H9 (cell line): Measurements from ENCODE around the gene CDC26. TPM values are rescaled to one million over a fixed set of nuclear protein-coding genes. Genes with fewer than 3 reads are reported as not detected.

Source experiments
- DNase-seq: peaks from one replicate; pipeline ENCODE4 v3.0.0-alpha.2; 2017
- H2AFZ ChIP-seq: one replicate; pipeline ENCODE4 v1.6.1; 2013; ENCODE audit warnings: mild to moderate bottlenecking, low read length, control low read depth, moderate library complexity
- H2AK5ac ChIP-seq: 2 replicates; pipeline ENCODE4 v1.6.1; 2013; ENCODE audit warnings: low read length, control low read depth, mixed read lengths; ENCODE audit not compliant: insufficient read length
- H2BK120ac ChIP-seq: one replicate; pipeline ENCODE4 v1.6.1; 2013; ENCODE audit warnings: low read depth, mild to moderate bottlenecking, low read length, control low read depth, inconsistent platforms; ENCODE audit not compliant: poor library complexity, severe bottlenecking
- H2BK12ac ChIP-seq: 2 replicates; pipeline ENCODE4 v1.6.1; 2013; ENCODE audit warnings: low read length, control low read depth, mixed read lengths, low read depth; ENCODE audit not compliant: insufficient read length
- H2BK15ac ChIP-seq: 2 replicates; pipeline ENCODE4 v1.6.1; 2013; ENCODE audit warnings: low read depth, low read length, control low read depth
- H2BK20ac ChIP-seq: one replicate; pipeline ENCODE4 v1.6.1; 2013; ENCODE audit warnings: low read depth, mild to moderate bottlenecking, low read length, control low read depth, inconsistent platforms; ENCODE audit not compliant: poor library complexity, severe bottlenecking
- H2BK5ac ChIP-seq: 2 replicates; pipeline ENCODE4 v1.6.1; 2013; ENCODE audit warnings: low read length, control low read depth, mixed read lengths; ENCODE audit not compliant: insufficient read length
- H3K14ac ChIP-seq: 2 replicates; pipeline ENCODE4 v1.6.1; 2013; ENCODE audit warnings: low read length, control low read depth; ENCODE audit not compliant: insufficient read depth
- H3K18ac ChIP-seq: 2 replicates; pipeline ENCODE4 v1.6.1; 2013; ENCODE audit warnings: low read depth, mild to moderate bottlenecking, mixed read lengths, low read length, control low read depth; ENCODE audit not compliant: insufficient read length
- H3K23ac ChIP-seq: 2 replicates; pipeline ENCODE4 v1.6.1; 2013; ENCODE audit warnings: low read length, control low read depth, mixed read lengths, low read depth; ENCODE audit not compliant: insufficient read length
- H3K23me2 ChIP-seq: 2 replicates; pipeline ENCODE4 v1.6.1; 2013; ENCODE audit warnings: low read depth, mild to moderate bottlenecking, mixed read lengths, low read length, control low read depth; ENCODE audit not compliant: insufficient read length, poor library complexity, severe bottlenecking
- H3K27ac ChIP-seq: 2 replicates; pipeline ENCODE4 v1.5.1; 2013; ENCODE audit warnings: low read length, control low read depth, mixed read lengths, low read depth; ENCODE audit not compliant: insufficient read length
- H3K27me3 ChIP-seq: 2 replicates; pipeline ENCODE4 v1.6.1; 2013; ENCODE audit warnings: low read length, control low read depth, inconsistent platforms; ENCODE audit not compliant: insufficient read depth
- H3K4ac ChIP-seq: 2 replicates; pipeline ENCODE4 v1.6.1; 2013; ENCODE audit warnings: low read depth, mild to moderate bottlenecking, control low read depth, inconsistent platforms, low read length, moderate library complexity
- H3K4me1 ChIP-seq: 2 replicates; pipeline ENCODE4 v1.6.1; 2013; ENCODE audit warnings: low read length, control low read depth, inconsistent platforms; ENCODE audit not compliant: insufficient read depth
- H3K4me2 ChIP-seq: 2 replicates; pipeline ENCODE4 v1.6.1; 2013; ENCODE audit warnings: low read length, control low read depth, mixed read lengths; ENCODE audit not compliant: insufficient read length, insufficient read depth
- H3K56ac ChIP-seq: 2 replicates; pipeline ENCODE4 v1.6.1; 2013; ENCODE audit warnings: low read depth, mild to moderate bottlenecking, mixed read lengths, low read length, control low read depth; ENCODE audit not compliant: insufficient read length
- H3K79me1 ChIP-seq: 2 replicates; pipeline ENCODE4 v1.6.1; 2013; ENCODE audit warnings: low read depth, mild to moderate bottlenecking, moderate library complexity, low read length, control low read depth, inconsistent platforms; ENCODE audit not compliant: insufficient read depth, poor library complexity, severe bottlenecking
- H3K79me2 ChIP-seq: 2 replicates; pipeline ENCODE4 v1.6.1; 2013; ENCODE audit warnings: low read length, control low read depth, inconsistent platforms; ENCODE audit not compliant: insufficient read depth
- H3K9ac ChIP-seq: 2 replicates; pipeline ENCODE4 v1.6.1; 2013; ENCODE audit warnings: low read length, control low read depth, mixed read lengths; ENCODE audit not compliant: insufficient read length; ENCODE audit errors: extremely low read depth
- H3K9me3 ChIP-seq: one replicate; pipeline ENCODE4 v1.6.1; 2013; ENCODE audit warnings: low read depth, low read length, inconsistent platforms; ENCODE audit not compliant: control insufficient read depth
- H3T11ph ChIP-seq: one replicate; pipeline ENCODE4 v1.6.1; 2013; ENCODE audit warnings: mild to moderate bottlenecking, low read length, control low read depth, inconsistent platforms
- H4K20me1 ChIP-seq: one replicate; pipeline ENCODE4 v1.6.1; 2013; ENCODE audit not compliant: control insufficient read depth, insufficient read length, insufficient read depth
- H4K5ac ChIP-seq: 2 replicates; pipeline ENCODE4 v1.6.1; 2013; ENCODE audit warnings: low read depth, mild to moderate bottlenecking, mixed read lengths, low read length, control low read depth; ENCODE audit not compliant: insufficient read length
- H4K8ac ChIP-seq: replicated peaks from 2 replicates; pipeline ENCODE4 v1.6.1; 2013; ENCODE audit warnings: low read length, control low read depth, mixed read lengths, low read depth; ENCODE audit not compliant: insufficient read length
- H4K91ac ChIP-seq: 2 replicates; pipeline ENCODE4 v1.6.1; 2013; ENCODE audit warnings: low read depth, mild to moderate bottlenecking, moderate library complexity, mixed read lengths, low read length, control low read depth; ENCODE audit not compliant: insufficient read length
- H3K27ac Mint-ChIP-seq, 3 experiments: 2 replicates in 2 of 3; 3 replicates in 1 of 3; pipeline ENCODE4 v1.8.0; 2020 to 2021; ENCODE audit warnings: mixed read lengths in 3 of 3, mild to moderate bottlenecking in 1 of 3, moderate library complexity in 1 of 3
- H3K27me3 Mint-ChIP-seq: 2 replicates; pipeline ENCODE4 v1.8.0; 2021; ENCODE audit warnings: low read depth, mild to moderate bottlenecking, moderate library complexity, mixed read lengths
- H3K36me3 Mint-ChIP-seq, 3 experiments: 2 replicates in 2 of 3; 3 replicates in 1 of 3; pipeline ENCODE4 v1.8.0; 2020 to 2021; ENCODE audit warnings: low read depth in 3 of 3, mixed read lengths in 3 of 3; ENCODE audit not compliant: insufficient read depth in 1 of 3
- H3K4me1 Mint-ChIP-seq, 2 experiments: 2 replicates each; pipeline ENCODE4 v1.8.0; 2020; ENCODE audit warnings: mixed read lengths in 2 of 2
- H3K4me3 Mint-ChIP-seq, 2 experiments: 2 replicates in 1 of 2; 3 replicates in 1 of 2; pipeline ENCODE4 v1.8.0; 2020 to 2021; ENCODE audit warnings: mild to moderate bottlenecking in 2 of 2, mixed read lengths in 2 of 2, moderate library complexity in 1 of 2
- H3K9me3 Mint-ChIP-seq, 2 experiments: 2 replicates in 1 of 2; 3 replicates in 1 of 2; pipeline ENCODE4 v1.8.0; 2020; ENCODE audit warnings: mild to moderate bottlenecking in 2 of 2, mixed read lengths in 2 of 2, moderate library complexity in 1 of 2
- WGBS: extraction: QIAGEN DNeasy Blood & Tissue Kit; methylation state at CpG from one replicate; pipeline ENCODE4 v1.1.7; 2013; ENCODE audit warnings: missing lambda C conversion rate, low lambda C conversion rate, mixed read lengths; ENCODE audit not compliant: insufficient read length; ENCODE audit errors: extremely low coverage; 5-methylcytosine and 5-hydroxymethylcytosine counted together
- total RNA-seq: library from RNA; stranded (reverse); gene quantifications from 2 replicates; pipeline ENCODE4 v1.2.1, GENCODE V29; 2021
- TF ChIP-seq, protein P1 (sequence below): fragments of 200-600 bp; sonication (generic); conservative IDR thresholded peaks from 3 replicates; pipeline ENCODE4 v1.8.0; 2021; ENCODE audit warnings: antibody characterized with exemption, mild to moderate bottlenecking

CDC26 gene
- total RNA-seq, 1 experiment from 2014 or later = 38.6 TPM

DNA sequence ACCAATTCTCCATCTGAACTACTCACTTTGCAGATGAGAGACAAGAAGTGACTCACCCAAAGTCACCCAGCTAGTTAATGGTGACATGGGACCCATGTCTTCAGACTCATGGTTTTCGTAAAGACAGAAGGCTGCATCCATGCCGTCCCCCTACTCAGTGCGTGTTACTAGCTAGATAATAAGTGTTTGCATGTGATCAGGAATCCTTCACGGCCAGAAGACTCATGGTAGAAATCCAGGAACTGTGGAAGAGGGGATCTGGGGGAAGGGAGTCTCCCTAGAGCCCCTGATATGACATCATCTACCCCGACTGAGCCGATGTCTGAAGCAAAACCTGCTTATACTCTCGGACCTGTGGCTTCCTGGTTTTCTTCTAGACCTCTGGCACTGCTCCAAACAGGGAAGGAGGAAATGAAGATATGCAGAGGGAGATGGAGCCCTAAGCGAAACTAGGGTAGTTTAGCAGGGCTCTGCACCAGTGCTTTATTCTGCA, 24.5 kb upstream of the CDC26 start:
- H3K27ac Mint-ChIP-seq = no peak overlapping the region

More for the DNA sequence above, 24.5 kb upstream of the CDC26 start:
- no peak overlapping the region for H3K9ac ChIP-seq
- H4K20me1 ChIP-seq = no peaks in the 10 kb centered on the region
- H3K23me2 ChIP-seq = no peaks in the 10 kb centered on the region
- H3K56ac ChIP-seq = no peak overlapping the region
- no peak overlapping the region for H2BK15ac ChIP-seq
- TF ChIP-seq, protein P1, sequence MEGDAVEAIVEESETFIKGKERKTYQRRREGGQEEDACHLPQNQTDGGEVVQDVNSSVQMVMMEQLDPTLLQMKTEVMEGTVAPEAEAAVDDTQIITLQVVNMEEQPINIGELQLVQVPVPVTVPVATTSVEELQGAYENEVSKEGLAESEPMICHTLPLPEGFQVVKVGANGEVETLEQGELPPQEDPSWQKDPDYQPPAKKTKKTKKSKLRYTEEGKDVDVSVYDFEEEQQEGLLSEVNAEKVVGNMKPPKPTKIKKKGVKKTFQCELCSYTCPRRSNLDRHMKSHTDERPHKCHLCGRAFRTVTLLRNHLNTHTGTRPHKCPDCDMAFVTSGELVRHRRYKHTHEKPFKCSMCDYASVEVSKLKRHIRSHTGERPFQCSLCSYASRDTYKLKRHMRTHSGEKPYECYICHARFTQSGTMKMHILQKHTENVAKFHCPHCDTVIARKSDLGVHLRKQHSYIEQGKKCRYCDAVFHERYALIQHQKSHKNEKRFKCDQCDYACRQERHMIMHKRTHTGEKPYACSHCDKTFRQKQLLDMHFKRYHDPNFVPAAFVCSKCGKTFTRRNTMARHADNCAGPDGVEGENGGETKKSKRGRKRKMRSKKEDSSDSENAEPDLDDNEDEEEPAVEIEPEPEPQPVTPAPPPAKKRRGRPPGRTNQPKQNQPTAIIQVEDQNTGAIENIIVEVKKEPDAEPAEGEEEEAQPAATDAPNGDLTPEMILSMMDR = no peak
- DNase-seq = no peak
- H3K14ac ChIP-seq = no peak overlapping the region
- Mint-ChIP-seq H3K27me3 (no peaks in the 10 kb centered on the region; the same call in none of the 2 replicates), H3K4me3 (no peak overlapping the region), H3K36me3 (no peaks in the 10 kb centered on the region), H3K4me1 (peaks cover 13 to 16% of the 10 kb centered on the region in 2 experiments), H3K9me3 (no peaks in the 10 kb centered on the region)
- H3K9me3 ChIP-seq = no peaks in the 10 kb centered on the region
- no peak overlapping the region for H4K8ac ChIP-seq
- no CpG with 5 or more reads among the region's 8 CpGs for WGBS
- H3K79me2 ChIP-seq = no peaks in the 10 kb centered on the region
- no peak overlapping the region for H2BK120ac ChIP-seq
- H3K27ac ChIP-seq = no peak overlapping the region
- H3K79me1 ChIP-seq = no peaks in the 10 kb centered on the region
- no peaks in the 10 kb centered on the region for H3K27me3 ChIP-seq
- no peak overlapping the region for H2BK5ac ChIP-seq
- H2BK20ac ChIP-seq = no peak overlapping the region
- H4K5ac ChIP-seq = no peak overlapping the region
- H3K4me2 ChIP-seq = no peak overlapping the region
- no peak overlapping the region for H2AFZ ChIP-seq
- H2AK5ac ChIP-seq = no peak overlapping the region
- no peak overlapping the region for H3K18ac ChIP-seq
- H4K91ac ChIP-seq = no peak overlapping the region
- H2BK12ac ChIP-seq = no peak overlapping the region
- no peaks in the 10 kb centered on the region for H3K4me1 ChIP-seq
- no peak overlapping the region for H3T11ph ChIP-seq
- no peak overlapping the region for H3K23ac ChIP-seq
- H3K4ac ChIP-seq = no peak overlapping the region
